GM12891 (cell line): ENCODE measurements around the gene ACBD6.

Experiments
- PAX5 ChIP-seq: IDR thresholded peaks from 2 replicates; pipeline ENCODE4 v1.6.1; 2011; ENCODE audit warnings: low read length, moderate library complexity, mild to moderate bottlenecking; ENCODE audit not compliant: insufficient read depth, severe bottlenecking
- POLR2A ChIP-seq: IDR thresholded peaks from 2 replicates; pipeline ENCODE4 v1.6.1; 2011; ENCODE audit warnings: low read depth, low read length, control low read depth
- POLR2AphosphoS5 ChIP-seq: IDR thresholded peaks from 2 replicates; pipeline ENCODE4 v1.6.1; 2011; ENCODE audit warnings: low read depth, low read length, control low read depth
- TAF1 ChIP-seq: IDR thresholded peaks from 2 replicates; pipeline ENCODE4 v1.6.1; 2011; ENCODE audit warnings: low read depth, low read length, control low read depth

GRCh38 chr1:180257028-180257386 is 245.4 kb downstream of the ACBD6 start:
- TF ChIP-seq PAX5 (no peak), POLR2AphosphoS5 (no peak), POLR2A (no peak), TAF1 (no peak)
